ENCODE measurements around the gene SH3GLB1.
"Not testable (repeated sequence)": the region's sequence is repeated elsewhere in the genome, so short reads cannot be mapped to it uniquely, and the experiment has no call there.

SH3GLB1 gene

DNA sequence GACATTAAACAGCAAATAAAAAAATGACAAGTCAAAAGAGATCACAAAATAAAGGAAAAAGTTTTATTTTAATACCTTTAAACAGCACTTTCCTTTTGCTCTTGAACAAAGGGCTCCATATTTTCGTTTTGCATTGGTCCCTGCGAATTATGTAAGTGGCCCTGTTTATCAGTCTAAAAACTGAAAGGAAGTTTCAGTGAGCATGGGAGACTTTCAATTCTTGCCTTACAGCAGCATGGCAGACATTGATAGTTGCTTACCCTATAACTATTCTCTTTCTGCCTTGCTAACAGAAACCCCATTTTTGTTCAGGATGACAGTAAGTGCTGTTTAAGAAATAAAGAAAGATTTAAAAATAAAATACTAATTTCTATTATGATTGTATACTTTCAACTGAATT is 5.2 kb upstream of the SH3GLB1 start:
- POLR2A ChIA-PET (ENCODE audit: low non-redundant PET) = no interaction called here
- no peak for DNase-seq (ENCODE audit: low spot score)
- CTCF ChIA-PET = no interaction called here
- TF ChIP-seq, protein P1, sequence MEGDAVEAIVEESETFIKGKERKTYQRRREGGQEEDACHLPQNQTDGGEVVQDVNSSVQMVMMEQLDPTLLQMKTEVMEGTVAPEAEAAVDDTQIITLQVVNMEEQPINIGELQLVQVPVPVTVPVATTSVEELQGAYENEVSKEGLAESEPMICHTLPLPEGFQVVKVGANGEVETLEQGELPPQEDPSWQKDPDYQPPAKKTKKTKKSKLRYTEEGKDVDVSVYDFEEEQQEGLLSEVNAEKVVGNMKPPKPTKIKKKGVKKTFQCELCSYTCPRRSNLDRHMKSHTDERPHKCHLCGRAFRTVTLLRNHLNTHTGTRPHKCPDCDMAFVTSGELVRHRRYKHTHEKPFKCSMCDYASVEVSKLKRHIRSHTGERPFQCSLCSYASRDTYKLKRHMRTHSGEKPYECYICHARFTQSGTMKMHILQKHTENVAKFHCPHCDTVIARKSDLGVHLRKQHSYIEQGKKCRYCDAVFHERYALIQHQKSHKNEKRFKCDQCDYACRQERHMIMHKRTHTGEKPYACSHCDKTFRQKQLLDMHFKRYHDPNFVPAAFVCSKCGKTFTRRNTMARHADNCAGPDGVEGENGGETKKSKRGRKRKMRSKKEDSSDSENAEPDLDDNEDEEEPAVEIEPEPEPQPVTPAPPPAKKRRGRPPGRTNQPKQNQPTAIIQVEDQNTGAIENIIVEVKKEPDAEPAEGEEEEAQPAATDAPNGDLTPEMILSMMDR (conservative IDR thresholded peaks at IDR 0.05; ENCODE audit: low read depth) = no peak
- H3K27ac ChIP-seq = no peak overlapping the region

DNA sequence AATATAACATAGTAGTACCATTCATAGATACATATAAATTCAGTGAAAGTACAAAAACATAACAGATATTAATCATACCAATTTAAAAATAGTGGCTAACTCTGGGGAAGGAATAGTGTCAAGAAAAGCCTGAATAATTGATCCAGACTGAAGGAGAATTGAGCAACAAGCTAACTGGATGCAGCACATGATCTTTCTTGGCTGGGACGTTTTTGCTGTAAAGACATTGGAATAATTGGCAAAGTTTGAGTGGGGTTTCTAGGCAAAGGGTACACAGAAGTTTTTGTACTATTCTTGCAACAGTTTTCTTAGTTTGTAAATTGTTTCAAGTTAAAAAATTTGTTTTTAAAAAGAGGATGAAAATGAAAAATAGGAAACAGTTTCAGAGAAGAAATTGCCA is 2.6 kb upstream of the SH3GLB1 start:
- POLR2A ChIA-PET (ENCODE audit: low non-redundant PET) = no interaction called here
- TF ChIP-seq, protein P1 (conservative IDR thresholded peaks at IDR 0.05; ENCODE audit: low read depth) = no peak
- CTCF ChIA-PET = no interaction called here

DNA sequence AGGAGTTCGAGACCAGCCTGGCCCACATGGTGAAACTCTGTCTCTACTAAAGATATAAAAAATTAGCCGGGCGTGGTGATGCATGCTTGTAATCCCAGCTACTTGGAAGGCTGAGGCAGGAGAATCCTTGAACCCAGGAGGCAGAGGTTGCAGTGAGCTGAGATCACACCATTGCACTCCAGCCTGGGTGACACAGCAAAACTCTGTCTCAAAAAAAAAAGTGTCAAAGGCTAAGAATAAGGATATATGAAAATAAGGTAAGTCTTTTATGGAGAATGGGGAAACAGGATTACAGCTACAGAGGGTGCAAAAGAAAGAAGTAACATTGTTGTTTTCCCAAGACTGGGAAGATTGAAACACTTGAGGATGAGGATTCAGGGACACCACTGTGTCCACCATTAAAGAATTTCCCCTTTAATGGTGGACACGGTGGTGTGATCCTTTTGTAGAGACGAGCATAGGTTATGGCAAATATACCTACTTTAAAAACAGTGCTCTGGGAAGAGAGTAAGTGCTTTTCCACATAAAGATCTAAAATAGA is 1.4 kb upstream of the SH3GLB1 start:
- DNase-seq (ENCODE audit: low spot score); POLR2A ChIA-PET (ENCODE audit: low non-redundant PET); H3K27ac ChIP-seq: not testable (repeated sequence)
- CTCF ChIA-PET = interaction anchor here (0.6 to 1.3 kb wide), 5 partner anchors 16 to 977 kb away, joined by 3 to 4 read pairs (median 3); no protein-coding TSS in a partner anchor

More for the DNA sequence above, 2.6 kb upstream of the SH3GLB1 start:
- H3K27ac ChIP-seq = no peak overlapping the region
- no peak for DNase-seq (ENCODE audit: low spot score)

GRCh38 chr1:86703696-86704457 is 499 bp upstream of the SH3GLB1 start:
- ChIA-PET POLR2A (ENCODE audit: low non-redundant PET) (interaction anchor here (0.7 kb wide), 1 partner anchor 655 kb away, joined by 3 read pairs; no protein-coding TSS in a partner anchor), CTCF (interaction anchor here (0.6 to 1.6 kb wide), 17 partner anchors 8 to 976 kb away, joined by 3 to 8 read pairs (median 4); no protein-coding TSS in a partner anchor)
- no peak for DNase-seq (ENCODE audit: low spot score)
- TF ChIP-seq, protein P1 (conservative IDR thresholded peaks at IDR 0.05; ENCODE audit: low read depth) = no peak
- peak overlapping the region; percentile 97 for H3K27ac ChIP-seq

DNA sequence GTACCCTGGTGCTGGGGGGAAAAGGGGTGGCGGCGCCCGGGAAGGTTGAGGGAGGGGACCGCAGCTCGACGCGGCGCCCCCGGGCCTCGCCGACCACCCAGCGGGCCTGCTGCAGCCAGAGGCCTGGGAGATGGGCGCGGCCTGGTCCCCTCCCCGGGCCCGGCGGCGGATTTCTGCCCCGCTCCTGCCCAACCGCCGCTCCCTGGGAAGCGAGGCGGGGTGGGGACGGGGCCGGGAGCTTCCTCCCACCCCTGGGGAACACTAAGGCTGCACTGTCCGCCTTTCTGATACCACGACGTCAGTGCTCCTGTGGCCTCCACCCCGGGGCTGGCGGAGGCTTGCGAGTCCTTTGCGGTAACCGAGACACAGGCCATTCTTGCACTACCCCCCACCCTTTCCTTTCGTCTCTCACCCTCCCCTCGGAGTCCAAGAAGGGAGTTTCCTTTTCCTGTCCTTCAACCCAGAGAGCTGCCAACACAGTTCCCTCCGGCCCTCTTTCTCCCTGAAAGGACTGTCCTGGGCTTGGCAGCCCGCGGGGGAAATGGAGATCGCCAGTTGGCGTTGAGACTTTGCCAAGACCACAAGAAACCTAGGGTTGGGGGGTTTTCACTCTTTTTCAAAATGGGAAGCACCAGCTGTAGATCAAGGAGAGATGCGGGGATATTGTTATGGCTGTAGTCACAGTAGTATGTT is 742 bp downstream of the SH3GLB1 start:
- TF ChIP-seq, protein P1 (conservative IDR thresholded peaks at IDR 0.05; ENCODE audit: low read depth) = no peak
- peak overlapping the region; percentile 97 for H3K27ac ChIP-seq
- CTCF ChIA-PET = interaction anchor here (0.6 to 1.6 kb wide), 13 partner anchors 8 to 398 kb away, joined by 3 to 8 read pairs (median 5); no protein-coding TSS in a partner anchor
- peak; percentile 54 for DNase-seq (ENCODE audit: low spot score)
- POLR2A ChIA-PET (ENCODE audit: low non-redundant PET) = interaction anchor here (0.6 kb wide), 1 partner anchor 1893 kb away, joined by 4 read pairs; no protein-coding TSS in a partner anchor

GRCh38 chr1:86705665-86705985 is 1.2 kb downstream of the SH3GLB1 start:
- CTCF ChIA-PET = interaction anchor here (0.8 to 1.0 kb wide), 2 partner anchors 128 to 204 kb away, joined by 3 to 5 read pairs; no protein-coding TSS in a partner anchor
- DNase-seq (ENCODE audit: low spot score) = no peak
- H3K27ac ChIP-seq = peak overlapping the region; percentile 97
- TF ChIP-seq, protein P1 (conservative IDR thresholded peaks at IDR 0.05; ENCODE audit: low read depth) = no peak
- POLR2A ChIA-PET (ENCODE audit: low non-redundant PET) = no interaction called here

Measured in RWPE1 (cell line).